Posterior cingulate gyrus (tissue), 11 donors: ENCODE data around the gene SLC39A11.
"Not testable (repeated sequence)": the region's sequence is repeated elsewhere in the genome, so short reads cannot be mapped to it uniquely, and the experiment has no call there.

ENCODE experiments used
- DNase-seq, 10 donors: peaks; one replicate each; pipeline versions ENCODE4 v3.0.0 to v3.0.0-alpha.2; 2020 to 2021; ENCODE audit warnings: mixed read lengths in 3 of 10
- intact Hi-C: fragments of 100-400 bp; cut with DNase I; formaldehyde crosslinking; loops from one replicate; pipeline ENCODE4 v1.15.1; 2023

The SLC39A11 gene

GRCh38 chr17:73083432-73083831 is 9.1 kb downstream of the SLC39A11 start:
- no peak for DNase-seq
- intact Hi-C loops = no loop called here

- no peak for DNase-seq
- intact Hi-C loops = no loop called here
Observed at GRCh38 chr17:73074566-73074965, 17.9 kb downstream of the SLC39A11 start.

- DNase-seq = no peak
- intact Hi-C loops = no loop called here
Observed at GRCh38 chr17:73072219-73072962, 20.1 kb downstream of the SLC39A11 start.

GRCh38 chr17:73071066-73071999 is 21.2 kb downstream of the SLC39A11 start:
- intact Hi-C loops = no loop called here
- no peak for DNase-seq

GRCh38 chr17:73069841-73070240 is 22.6 kb downstream of the SLC39A11 start:
- intact Hi-C loops = no loop called here
- DNase-seq = no peak

GRCh38 chr17:73069164-73069770 is 23.2 kb downstream of the SLC39A11 start:
- no peak for DNase-seq
- intact Hi-C loops = no loop called here

- DNase-seq = no peak
- intact Hi-C loops = no loop called here
Observed at GRCh38 chr17:73068322-73069153, 23.9 kb downstream of the SLC39A11 start.

- intact Hi-C loops, DNase-seq: not testable (repeated sequence)
Observed at GRCh38 chr17:73067699-73068098, 24.8 kb downstream of the SLC39A11 start.

GRCh38 chr17:73067075-73067474 is 25.4 kb downstream of the SLC39A11 start:
- intact Hi-C loops = no loop called here
- DNase-seq = no peak

GRCh38 chr17:73066148-73066884 is 26.2 kb downstream of the SLC39A11 start:
- DNase-seq = no peak
- intact Hi-C loops = no loop called here

GRCh38 chr17:73065376-73065775 is 27.1 kb downstream of the SLC39A11 start:
- intact Hi-C loops = no loop called here
- no peak for DNase-seq

GRCh38 chr17:73064084-73064938 is 28.2 kb downstream of the SLC39A11 start:
- intact Hi-C loops = no loop called here

GRCh38 chr17:73062726-73063125 is 29.8 kb downstream of the SLC39A11 start:
- intact Hi-C loops = no loop called here

More at GRCh38 chr17:73064084-73064938, 28.2 kb downstream of the SLC39A11 start:
- peak in 5 of 10 donors; percentile 20 to 89 (median 44) for DNase-seq

GRCh38 chr17:73061161-73061560 is 31.3 kb downstream of the SLC39A11 start:
- DNase-seq = no peak
- intact Hi-C loops = no loop called here

More at GRCh38 chr17:73062726-73063125, 29.8 kb downstream of the SLC39A11 start:
- no peak for DNase-seq

- DNase-seq = no peak
- intact Hi-C loops = no loop called here
Observed at GRCh38 chr17:73060721-73061120, 31.8 kb downstream of the SLC39A11 start.

GRCh38 chr17:73059713-73060112 is 32.8 kb downstream of the SLC39A11 start:
- DNase-seq, intact Hi-C loops: not testable (repeated sequence)

GRCh38 chr17:73058022-73058421 is 34.5 kb downstream of the SLC39A11 start:
- no peak for DNase-seq
- intact Hi-C loops = no loop called here

- no peak for DNase-seq
- intact Hi-C loops = no loop called here
Observed at GRCh38 chr17:73057196-73057595, 35.3 kb downstream of the SLC39A11 start.
